H1 (cell line): Measurements from ENCODE around the gene MUC13. TPM values are rescaled to one million over a fixed set of nuclear protein-coding genes. Genes with fewer than 3 reads are reported as not detected.

Experiments used
- CTCF ChIA-PET: fragments of 300-600 bp; sonication (Branson Sonifier 250); formaldehyde crosslinking; loops from one replicate; lab custom pipeline; 2021; ENCODE audit not compliant: partially characterized antibody; lab: Charles Lee
- POLR2A ChIA-PET: fragments of 300-600 bp; sonication (Branson Sonifier 250); formaldehyde crosslinking; loops from one replicate; lab custom pipeline; 2021; ENCODE audit warnings: inconsistent platforms; ENCODE audit not compliant: partially characterized antibody; lab: Charles Lee
- DNase-seq, 2 experiments: peaks; one replicate each; pipeline versions ENCODE4 v3.0.0 to v3.0.0-alpha.2; 2010 to 2022; ENCODE audit warnings: low spot score in 2 of 2, low read depth in 1 of 2, mixed read lengths in 1 of 2
- FAIRE-seq: peaks from 2 replicates; lab custom pipeline; 2011; peaks lifted over from hg19 to GRCh38; lab: Jason Lieb, UNC
- H2AFZ ChIP-seq: 2 replicates; pipeline ENCODE4 v1.8.1; 2012; ENCODE audit warnings: low read length, inconsistent platforms
- H2AK5ac ChIP-seq: 2 replicates; pipeline ENCODE4 v1.6.1; 2013; ENCODE audit warnings: low read depth, low read length
- H2BK120ac ChIP-seq: replicated peaks from 2 replicates; pipeline ENCODE3; 2013; ENCODE audit warnings: low read depth, low read length, inconsistent platforms
- H2BK12ac ChIP-seq: 2 replicates; pipeline ENCODE4 v1.6.1; 2013; ENCODE audit warnings: low read depth, low read length
- H2BK15ac ChIP-seq: 2 replicates; pipeline ENCODE4 v1.6.1; 2013; ENCODE audit warnings: low read length
- H2BK20ac ChIP-seq: 2 replicates; pipeline ENCODE4 v1.6.1; 2013; ENCODE audit warnings: low read length
- H2BK5ac ChIP-seq: 2 replicates; pipeline ENCODE4 v1.6.1; 2013; ENCODE audit warnings: low read depth, low read length
- H3K14ac ChIP-seq: 2 replicates; pipeline ENCODE4 v1.6.1; 2013; ENCODE audit warnings: inconsistent platforms; ENCODE audit not compliant: insufficient read length
- H3K18ac ChIP-seq: 2 replicates; pipeline ENCODE4 v1.6.1; 2013; ENCODE audit warnings: low read length; ENCODE audit errors: extremely low read depth
- H3K23ac ChIP-seq: 2 replicates; pipeline ENCODE4 v1.6.1; 2013; ENCODE audit warnings: inconsistent platforms; ENCODE audit not compliant: insufficient read length
- H3K23me2 ChIP-seq: 2 replicates; pipeline ENCODE4 v1.6.1; 2013; ENCODE audit warnings: low read depth, low read length
- H3K27ac ChIP-seq: 2 replicates; pipeline ENCODE4 v1.6.1; 2011; ENCODE audit warnings: low read depth, low read length, inconsistent platforms
- H3K27me3 ChIP-seq, 4 experiments: replicated peaks in 1 of 4; 1 replicate in 1 of 4; 2 replicates in 3 of 4; pipeline versions ENCODE4 v1.6.1 to v1.8.1; 2011 to 2013; ENCODE audit warnings: low read length in 3 of 4, mild to moderate bottlenecking in 3 of 4, inconsistent platforms in 2 of 4, mixed read lengths in 2 of 4, moderate library complexity in 1 of 4; ENCODE audit not compliant: control insufficient read depth in 3 of 4, insufficient read depth in 3 of 4; ENCODE audit errors: extremely low read depth in 1 of 4
- H3K36me3 ChIP-seq, 4 experiments: 2 replicates each; pipeline versions ENCODE4 v1.6.1 to v1.8.1; 2011 to 2013; ENCODE audit warnings: mild to moderate bottlenecking in 4 of 4, low read length in 3 of 4, moderate library complexity in 2 of 4, control low read depth in 1 of 4, inconsistent platforms in 1 of 4; ENCODE audit not compliant: insufficient read depth in 4 of 4, control insufficient read depth in 2 of 4
- H3K4ac ChIP-seq: replicated peaks from 2 replicates; pipeline ENCODE3; 2013; ENCODE audit warnings: low read length, low read depth, mixed read lengths, inconsistent platforms; ENCODE audit not compliant: insufficient read length
- H3K4me1 ChIP-seq, 4 experiments: replicated peaks in 1 of 4; 1 replicate in 1 of 4; 2 replicates in 3 of 4; pipeline versions ENCODE4 v1.6.1 to v1.8.1; 2011 to 2013; ENCODE audit warnings: low read length in 3 of 4, inconsistent platforms in 2 of 4, mixed read lengths in 1 of 4; ENCODE audit not compliant: insufficient read depth in 4 of 4, control insufficient read depth in 3 of 4
- H3K4me2 ChIP-seq, 2 experiments: 2 replicates each; pipeline versions ENCODE4 v1.6.1 to v1.8.1; 2011 to 2013; ENCODE audit warnings: low read depth in 2 of 2, low read length in 2 of 2, control low read depth in 1 of 2, inconsistent platforms in 1 of 2, mild to moderate bottlenecking in 1 of 2; ENCODE audit not compliant: insufficient read depth in 1 of 2
- H3K4me3 ChIP-seq, 4 experiments: fragments of 200-600, 300-600 bp in 1 of 4; sonication (generic), shearing (Covaris generic), sonication (Bioruptor Twin) in 1 of 4; 2 replicates each; pipeline versions ENCODE4 v1.5.1 to v1.8.1; 2011 to 2016; ENCODE audit warnings: low read length in 4 of 4, low read depth in 3 of 4, control low read depth in 2 of 4, inconsistent platforms in 2 of 4, mild to moderate bottlenecking in 2 of 4, mixed read lengths in 1 of 4, moderate library complexity in 1 of 4; ENCODE audit not compliant: insufficient read depth in 2 of 4; ENCODE audit errors: extremely low read depth in 1 of 4
- H3K56ac ChIP-seq: replicated peaks from 2 replicates; pipeline ENCODE3; 2013; ENCODE audit warnings: low read depth, mild to moderate bottlenecking, mixed read lengths, low read length, inconsistent platforms; ENCODE audit not compliant: insufficient read length
- H3K79me1 ChIP-seq: 2 replicates; pipeline ENCODE4 v1.6.1; 2013; ENCODE audit warnings: low read depth, low read length, control low read depth
- H3K79me2 ChIP-seq, 2 experiments: 2 replicates each; pipeline versions ENCODE4 v1.6.1 to v1.8.1; 2012 to 2013; ENCODE audit warnings: low read length in 2 of 2, mild to moderate bottlenecking in 2 of 2, inconsistent platforms in 1 of 2; ENCODE audit not compliant: insufficient read depth in 2 of 2, control insufficient read depth in 1 of 2
- H3K9ac ChIP-seq, 4 experiments: replicated peaks in 1 of 4; 1 replicate in 1 of 4; 2 replicates in 3 of 4; pipeline versions ENCODE4 v1.6.1 to v1.8.1; 2011 to 2013; ENCODE audit warnings: low read depth in 3 of 4, low read length in 3 of 4, control low read depth in 2 of 4, mild to moderate bottlenecking in 2 of 4, moderate library complexity in 2 of 4, inconsistent platforms in 1 of 4; ENCODE audit errors: extremely low read depth in 1 of 4
- H3K9me3 ChIP-seq, 2 experiments: 2 replicates each; pipeline versions ENCODE4 v1.6.1 to v1.8.1; 2012 to 2013; ENCODE audit warnings: mild to moderate bottlenecking in 2 of 2, moderate library complexity in 2 of 2, control low read depth in 1 of 2, inconsistent platforms in 1 of 2, low read depth in 1 of 2, low read length in 1 of 2, mixed read lengths in 1 of 2; ENCODE audit not compliant: insufficient read depth in 2 of 2
- H4K20me1 ChIP-seq, 2 experiments: replicated peaks in 1 of 2; 2 replicates each; pipeline versions ENCODE3 to v1.8.1; 2011 to 2013; ENCODE audit warnings: inconsistent platforms in 2 of 2, low read length in 2 of 2, mild to moderate bottlenecking in 1 of 2; ENCODE audit not compliant: insufficient read depth in 2 of 2, control insufficient read depth in 1 of 2
- H4K5ac ChIP-seq: 2 replicates; pipeline ENCODE4 v1.6.1; 2013; ENCODE audit warnings: low read length, low read depth, mixed read lengths, inconsistent platforms; ENCODE audit not compliant: insufficient read length
- H4K8ac ChIP-seq: 2 replicates; pipeline ENCODE4 v1.8.0; 2013; ENCODE audit warnings: mild to moderate bottlenecking, moderate library complexity, low read length, inconsistent platforms; ENCODE audit not compliant: insufficient read depth; ENCODE audit errors: extremely low read depth
- H4K91ac ChIP-seq: replicated peaks from 2 replicates; pipeline ENCODE3; 2013; ENCODE audit warnings: low read length, mixed read lengths, inconsistent platforms; ENCODE audit not compliant: insufficient read length
- ASH2L ChIP-seq: fragments of 200-600, 300-600 bp; sonication (generic); IDR thresholded peaks from one replicate; pipeline ENCODE4 v1.7.1; 2017; ENCODE audit warnings: low read length
- ATF3 ChIP-seq: IDR thresholded peaks from 2 replicates; pipeline ENCODE4 v1.6.1; 2011; ENCODE audit warnings: low read depth, mild to moderate bottlenecking, low read length; ENCODE audit not compliant: insufficient read depth
- CREB1 ChIP-seq: IDR thresholded peaks from 2 replicates; pipeline ENCODE4 v1.6.1; 2012; ENCODE audit warnings: inconsistent platforms
- E2F6 ChIP-seq: IDR thresholded peaks from 2 replicates; pipeline ENCODE4 v1.6.1; 2012; ENCODE audit warnings: inconsistent platforms
- GTF2F1 ChIP-seq: IDR thresholded peaks from 2 replicates; pipeline ENCODE4 v1.6.1; 2012; ENCODE audit warnings: low read depth, low read length, improper control_type of control experiment, borderline replicate concordance
- HDAC2 ChIP-seq, 2 experiments: fragments of 300-600 bp in 1 of 2; sonication (generic) in 1 of 2; IDR thresholded peaks; 2 replicates each; pipeline ENCODE4 v1.6.1; 2011 to 2012; ENCODE audit warnings: low read depth in 2 of 2, low read length in 2 of 2, mild to moderate bottlenecking in 2 of 2, moderate library complexity in 2 of 2, borderline replicate concordance in 1 of 2, inconsistent platforms in 1 of 2
- KDM1A ChIP-seq: fragments of 200-600, 300-600 bp; sonication (generic); IDR thresholded peaks from 2 replicates; pipeline ENCODE4 v1.7.1; 2016; ENCODE audit warnings: mild to moderate bottlenecking, low read length, borderline replicate concordance
- MAX ChIP-seq: IDR thresholded peaks from 2 replicates; pipeline ENCODE4 v1.6.1; 2012; ENCODE audit warnings: inconsistent platforms
- SAP30 ChIP-seq: fragments of 300-600 bp; sonication (generic); IDR thresholded peaks from 2 replicates; pipeline ENCODE4 v1.7.1; 2012; ENCODE audit warnings: low read length, moderate library complexity, mild to moderate bottlenecking, inconsistent platforms; ENCODE audit not compliant: insufficient read depth, insufficient replicate concordance
- SP1 ChIP-seq: IDR thresholded peaks from 2 replicates; pipeline ENCODE4 v1.6.1; 2011; ENCODE audit warnings: low read depth, low read length
- SRF ChIP-seq: IDR thresholded peaks from 2 replicates; pipeline ENCODE4 v1.6.1; 2011; ENCODE audit warnings: mild to moderate bottlenecking, low read depth, low read length, moderate library complexity
- TBP ChIP-seq: IDR thresholded peaks from 2 replicates; pipeline ENCODE4 v1.6.1; 2011; ENCODE audit warnings: low read depth, low read length, improper control_type of control experiment
- WGBS, 2 experiments: shearing (Covaris generic) in 1 of 2; methylation state at CpG; one replicate each; pipeline versions ENCODE4 v1.1.6 to v1.1.7; 2013 to 2015; ENCODE audit warnings: low lambda C conversion rate in 2 of 2, mixed read lengths in 2 of 2, inconsistent platforms in 1 of 2, low coverage in 1 of 2, missing lambda C conversion rate in 1 of 2; ENCODE audit not compliant: insufficient replicate concordance in 2 of 2, insufficient coverage in 1 of 2, insufficient read length in 1 of 2; ENCODE audit errors: extremely low coverage in 1 of 2, missing lambda C conversion rate in 1 of 2; 5-methylcytosine and 5-hydroxymethylcytosine counted together
- polyA plus RNA-seq, 7 experiments: library from polyadenylated mRNA; depleted of rRNA in 3 of 7; stranded (reverse) in 5 of 7; unstranded in 2 of 7; fragments of >200 nt in 5 of 7; fragments of 200-250 nt in 2 of 7; gene quantifications; 1 replicate in 5 of 7; 2 replicates in 1 of 7; 4 replicates in 1 of 7; pipeline versions ENCODE4 v1.2.1 to v1.2.3, GENCODE V29; 2011 to 2013; ENCODE audit warnings: missing spikeins in 2 of 7, mixed read lengths in 2 of 7
- total RNA-seq: library from RNA; stranded (reverse); fragmentation: NEBNext Ultra II Directional; extraction: Animal tissue kit (Norgen Biotek cat#: 25700); gene quantifications from 2 replicates; pipeline ENCODE4 v1.2.1, GENCODE V29; 2021

Gene MUC13
- total and polyA plus RNA-seq, 2 of the 8 experiments (the other 6 are each of a cell fraction or from before 2014, with no cell fraction given), result not detected

GRCh38 chr3:124859025-124859424 is 75.5 kb downstream of the MUC13 start:
- CTCF ChIA-PET, result interaction anchor here (0.8 kb wide), 1 partner anchor 9 kb away, joined by 3 read pairs; no protein-coding TSS in a partner anchor
- 79% methylated on average over 7 of the region's 7 CpGs; no CpG with 5 or more reads in 1 of the 2 experiments for WGBS, 2 experiments
- H3K79me1 ChIP-seq, result peaks cover 5% of the 10 kb centered on the region
- H3K4me1 ChIP-seq, result peaks cover 0 to 8% (median 3%) of the 10 kb centered on the region in 4 experiments; a peak in 3 of 7 replicates
- H3K9ac ChIP-seq, result no peak overlapping the region
- H4K5ac ChIP-seq, result no peak overlapping the region
- H4K91ac ChIP-seq, result no peak overlapping the region
- no peaks in the 10 kb centered on the region for H3K27me3 ChIP-seq
- no peak overlapping the region for H2BK12ac ChIP-seq
- H2BK5ac ChIP-seq, result no peak overlapping the region
- H3K4me2 ChIP-seq, result no peak overlapping the region
- H3K36me3 ChIP-seq, result peaks cover 0 to 10% (median 1%) of the 10 kb centered on the region in 4 experiments; a peak in 2 of 8 replicates
- DNase-seq (no peak), FAIRE-seq (no peak)
- no peak overlapping the region; the same call in none of the 2 replicates for H4K8ac ChIP-seq
- no peak overlapping the region for H3K18ac ChIP-seq
- peaks cover 0 to 1% of the 10 kb centered on the region in 2 experiments for H4K20me1 ChIP-seq
- POLR2A ChIA-PET, result no interaction called here
- no peak overlapping the region for H2AK5ac ChIP-seq
- no peak overlapping the region for H2BK120ac ChIP-seq
- peaks cover 0 to 15% of the 10 kb centered on the region in 2 experiments; a peak in 2 of 4 replicates for H3K79me2 ChIP-seq
- no peak overlapping the region for H3K27ac ChIP-seq
- H3K9me3 ChIP-seq, result no peaks in the 10 kb centered on the region
- H2BK15ac ChIP-seq, result no peak overlapping the region
- H3K56ac ChIP-seq, result no peak overlapping the region
- no peak overlapping the region for H3K14ac ChIP-seq
- H2BK20ac ChIP-seq, result no peak overlapping the region
- no peak overlapping the region for H3K4ac ChIP-seq
- no peaks in the 10 kb centered on the region for H3K23me2 ChIP-seq
- no peak overlapping the region for H3K23ac ChIP-seq
- H2AFZ ChIP-seq, result no peak overlapping the region
- no peak overlapping the region for H3K4me3 ChIP-seq
- TF ChIP-seq KDM1A, result no peak
- TF ChIP-seq SP1, result no peak
- no peak for TF ChIP-seq ATF3
- no peak for TF ChIP-seq ASH2L
- no peak for TF ChIP-seq MAX
- no peak for TF ChIP-seq SRF
- no peak for TF ChIP-seq E2F6
- no peak for TF ChIP-seq SAP30
- TF ChIP-seq CREB1, result no peak
- TF ChIP-seq HDAC2 (IDR thresholded peaks at IDR 0.05; ENCODE audit: borderline replicate concordance in 1 of 2, low read depth in 2 of 2, low read length in 2 of 2), result no peak
- no peak for TF ChIP-seq TBP
- TF ChIP-seq GTF2F1, result no peak
